ENCODE results near the gene FANCE.

DNA sequence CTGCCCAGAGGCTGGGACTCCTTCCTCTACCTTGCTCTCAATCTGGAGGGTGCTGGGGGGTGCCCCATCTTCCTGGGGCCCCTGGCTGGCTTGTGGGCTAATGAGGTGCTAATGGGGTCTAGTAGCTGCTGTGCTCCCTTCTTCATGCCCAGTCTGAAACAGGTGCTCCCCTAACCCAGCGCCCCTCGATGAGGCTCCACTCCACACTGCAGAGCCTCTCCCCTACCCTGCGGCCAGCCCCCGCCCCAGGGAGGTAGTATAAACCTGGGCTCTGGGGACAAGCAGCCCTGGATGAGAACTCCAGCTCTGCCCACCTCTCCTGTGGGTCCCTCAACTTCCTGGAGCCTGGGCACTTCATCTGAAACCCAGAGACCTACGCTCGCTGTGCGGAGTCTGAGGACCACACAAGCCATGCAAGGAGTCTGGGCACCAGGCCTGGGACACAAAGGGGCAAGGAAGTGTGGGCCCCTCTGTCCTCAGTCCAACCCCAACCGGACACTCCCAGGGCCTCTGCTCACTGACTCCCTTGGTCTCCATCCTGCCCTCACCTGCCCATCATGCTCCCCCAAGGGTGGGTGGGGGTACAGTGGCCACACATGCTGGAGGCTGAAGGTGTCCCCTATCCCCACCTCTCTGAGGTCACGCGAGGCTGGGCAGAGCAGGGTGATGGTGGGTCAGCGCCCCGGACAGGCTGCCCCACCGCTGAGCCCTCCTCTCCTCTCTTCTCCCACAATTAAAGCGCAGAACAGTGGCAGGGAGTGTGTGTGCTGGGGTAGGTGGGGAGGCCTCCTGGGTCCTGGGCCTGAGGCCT, 22.2 kb downstream of the FANCE start:
- TF ChIP-seq, protein P1, sequence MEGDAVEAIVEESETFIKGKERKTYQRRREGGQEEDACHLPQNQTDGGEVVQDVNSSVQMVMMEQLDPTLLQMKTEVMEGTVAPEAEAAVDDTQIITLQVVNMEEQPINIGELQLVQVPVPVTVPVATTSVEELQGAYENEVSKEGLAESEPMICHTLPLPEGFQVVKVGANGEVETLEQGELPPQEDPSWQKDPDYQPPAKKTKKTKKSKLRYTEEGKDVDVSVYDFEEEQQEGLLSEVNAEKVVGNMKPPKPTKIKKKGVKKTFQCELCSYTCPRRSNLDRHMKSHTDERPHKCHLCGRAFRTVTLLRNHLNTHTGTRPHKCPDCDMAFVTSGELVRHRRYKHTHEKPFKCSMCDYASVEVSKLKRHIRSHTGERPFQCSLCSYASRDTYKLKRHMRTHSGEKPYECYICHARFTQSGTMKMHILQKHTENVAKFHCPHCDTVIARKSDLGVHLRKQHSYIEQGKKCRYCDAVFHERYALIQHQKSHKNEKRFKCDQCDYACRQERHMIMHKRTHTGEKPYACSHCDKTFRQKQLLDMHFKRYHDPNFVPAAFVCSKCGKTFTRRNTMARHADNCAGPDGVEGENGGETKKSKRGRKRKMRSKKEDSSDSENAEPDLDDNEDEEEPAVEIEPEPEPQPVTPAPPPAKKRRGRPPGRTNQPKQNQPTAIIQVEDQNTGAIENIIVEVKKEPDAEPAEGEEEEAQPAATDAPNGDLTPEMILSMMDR (IDR thresholded peaks at IDR 0.05): no peak
- TF ChIP-seq POLR2A (IDR thresholded peaks at IDR 0.05): no peak
